Activated CD8-positive, alpha-beta memory T cell treated with anti-CD3 and anti-CD28 coated beads for 36 hours (primary cell): Measurements from ENCODE around the gene MAML3. TPM values are rescaled to one million over a fixed set of nuclear protein-coding genes. Genes with fewer than 3 reads are reported as not detected.

ENCODE experiments used
- CTCF ChIA-PET: fragments of 350-600 bp; sonication (Branson Sonifier 250); formaldehyde crosslinking; loops from one replicate; lab custom pipeline; 2021; ENCODE audit warnings: antibody characterized with exemption; lab: Charles Lee
- POLR2A ChIA-PET: fragments of 350-600 bp; sonication (Branson Sonifier 250); formaldehyde crosslinking; loops from one replicate; lab custom pipeline; 2021; ENCODE audit warnings: antibody characterized with exemption; lab: Charles Lee
- total RNA-seq, 2 experiments: library from RNA; stranded (reverse); gene quantifications; one replicate each; pipeline ENCODE4 v1.2.3, GENCODE V29; 2021

Gene MAML3
- total RNA-seq, 2 experiments from 2014 or later, result 0.65 to 0.73 TPM

GRCh38 chr4:140090215-140090731 lies 63.7 kb downstream of the MAML3 start:
- POLR2A ChIA-PET, result no interaction called here
- CTCF ChIA-PET, result interaction anchor here (0.5 kb wide), 1 partner anchor 507 kb away, joined by 3 read pairs; no protein-coding TSS in a partner anchor

GRCh38 chr4:140089216-140089615 lies 64.8 kb downstream of the MAML3 start:
- ChIA-PET CTCF (no interaction called here), POLR2A (no interaction called here)

GRCh38 chr4:140088323-140088967 lies 65.5 kb downstream of the MAML3 start:
- CTCF ChIA-PET, result no interaction called here
- POLR2A ChIA-PET, result no interaction called here

GRCh38 chr4:140085881-140086280 lies 68.1 kb downstream of the MAML3 start:
- CTCF ChIA-PET, result no interaction called here
- POLR2A ChIA-PET, result no interaction called here

- CTCF ChIA-PET, result no interaction called here
- POLR2A ChIA-PET, result no interaction called here
Observed at GRCh38 chr4:140085062-140085622, 68.8 kb downstream of the MAML3 start.

GRCh38 chr4:140084385-140084784 lies 69.6 kb downstream of the MAML3 start:
- ChIA-PET POLR2A (no interaction called here), CTCF (no interaction called here)

- POLR2A ChIA-PET, result no interaction called here
- CTCF ChIA-PET, result no interaction called here
Observed at GRCh38 chr4:140082391-140082755, 71.6 kb downstream of the MAML3 start.

- CTCF ChIA-PET, result no interaction called here
Observed at GRCh38 chr4:140081641-140082390, 72.2 kb downstream of the MAML3 start.

GRCh38 chr4:140080883-140081282 lies 73.1 kb downstream of the MAML3 start:
- CTCF ChIA-PET, result no interaction called here

More at GRCh38 chr4:140081641-140082390, 72.2 kb downstream of the MAML3 start:
- POLR2A ChIA-PET, result no interaction called here

GRCh38 chr4:140078366-140078765 lies 75.6 kb downstream of the MAML3 start:
- ChIA-PET POLR2A (no interaction called here), CTCF (no interaction called here)

More at GRCh38 chr4:140080883-140081282, 73.1 kb downstream of the MAML3 start:
- POLR2A ChIA-PET, result no interaction called here

GRCh38 chr4:140076307-140076706 lies 77.7 kb downstream of the MAML3 start:
- ChIA-PET CTCF (interaction anchor here (1.5 kb wide), 1 partner anchor 22 kb away, joined by 3 read pairs; no protein-coding TSS in a partner anchor), POLR2A (no interaction called here)

GRCh38 chr4:140071806-140072205 lies 82.2 kb downstream of the MAML3 start:
- POLR2A ChIA-PET, result no interaction called here
- CTCF ChIA-PET, result no interaction called here

- CTCF ChIA-PET, result interaction anchor here (0.7 to 1.1 kb wide), 3 partner anchors 11 to 1162 kb away, joined by 3 read pairs; no protein-coding TSS in a partner anchor
- POLR2A ChIA-PET, result no interaction called here
Observed at GRCh38 chr4:140070973-140071372, 83.0 kb downstream of the MAML3 start.

GRCh38 chr4:140070366-140070765 lies 83.6 kb downstream of the MAML3 start:
- ChIA-PET CTCF (interaction anchor here (0.7 to 1.1 kb wide), 3 partner anchors 11 to 1162 kb away, joined by 3 read pairs; no protein-coding TSS in a partner anchor), POLR2A (no interaction called here)

- CTCF ChIA-PET, result no interaction called here
- POLR2A ChIA-PET, result no interaction called here
Observed at GRCh38 chr4:140069066-140069465, 84.9 kb downstream of the MAML3 start.

- POLR2A ChIA-PET, result no interaction called here
- CTCF ChIA-PET, result no interaction called here
Observed at GRCh38 chr4:140068271-140068670, 85.7 kb downstream of the MAML3 start.

- ChIA-PET CTCF (no interaction called here), POLR2A (no interaction called here)
Observed at GRCh38 chr4:140066031-140066930, 87.7 kb downstream of the MAML3 start.

- POLR2A ChIA-PET, result no interaction called here
- CTCF ChIA-PET, result no interaction called here
Observed at GRCh38 chr4:140065393-140065792, 88.6 kb downstream of the MAML3 start.

- ChIA-PET POLR2A (no interaction called here), CTCF (no interaction called here)
Observed at GRCh38 chr4:140061659-140062289, 92.2 kb downstream of the MAML3 start.
